ENCODE data around the gene ATP5F1D.

GRCh38 chr19:1236576-1236975 is 5.0 kb upstream of the ATP5F1D start:
- no peak for TF ChIP-seq CTCF (IDR thresholded peaks at IDR 0.05; ENCODE audit: insufficient read depth, low read length)
- TF ChIP-seq POLR2AphosphoS5 (IDR thresholded peaks at IDR 0.05; ENCODE audit: low read depth), result no peak

Data from HL-60 (cell line).